ENCODE measurements around the gene CD80.

GRCh38 chr3:119559441-119559963 lies at the start of gene CD80:
- no peak for TF ChIP-seq POLR2A (IDR thresholded peaks at IDR 0.05)
- TF ChIP-seq CTCF (IDR thresholded peaks at IDR 0.05) = peak in 4 of 5 experiments; percentile 16 to 33 (median 25)
- no peak for TF ChIP-seq POLR2AphosphoS5 (IDR thresholded peaks at IDR 0.05)
- no peak for TF ChIP-seq EP300 (IDR thresholded peaks at IDR 0.05; ENCODE audit: low read depth)

Data from transverse colon (tissue), 4 donors.